GM19468 (cell line): ENCODE results near the gene FTCD.
"Not testable (repeated sequence)": the region's sequence is repeated elsewhere in the genome, so short reads cannot be mapped to it uniquely, and the experiment has no call there.

Source experiments
- ATAC-seq: cut with Tn5 transposase; IDR thresholded peaks from one replicate; pipeline ENCODE4 v1.9.1; 2021; ENCODE audit warnings: mild to moderate bottlenecking, moderate library complexity, moderate number of reproducible peaks; ENCODE audit not compliant: unreplicated experiment; ENCODE audit errors: extremely low read depth

FTCD gene

GRCh38 chr21:46154955-46155513 is 345 bp downstream of the FTCD start:
- no peak for ATAC-seq

GRCh38 chr21:46154155-46154954 is 1.0 kb downstream of the FTCD start:
- no peak for ATAC-seq

DNA sequence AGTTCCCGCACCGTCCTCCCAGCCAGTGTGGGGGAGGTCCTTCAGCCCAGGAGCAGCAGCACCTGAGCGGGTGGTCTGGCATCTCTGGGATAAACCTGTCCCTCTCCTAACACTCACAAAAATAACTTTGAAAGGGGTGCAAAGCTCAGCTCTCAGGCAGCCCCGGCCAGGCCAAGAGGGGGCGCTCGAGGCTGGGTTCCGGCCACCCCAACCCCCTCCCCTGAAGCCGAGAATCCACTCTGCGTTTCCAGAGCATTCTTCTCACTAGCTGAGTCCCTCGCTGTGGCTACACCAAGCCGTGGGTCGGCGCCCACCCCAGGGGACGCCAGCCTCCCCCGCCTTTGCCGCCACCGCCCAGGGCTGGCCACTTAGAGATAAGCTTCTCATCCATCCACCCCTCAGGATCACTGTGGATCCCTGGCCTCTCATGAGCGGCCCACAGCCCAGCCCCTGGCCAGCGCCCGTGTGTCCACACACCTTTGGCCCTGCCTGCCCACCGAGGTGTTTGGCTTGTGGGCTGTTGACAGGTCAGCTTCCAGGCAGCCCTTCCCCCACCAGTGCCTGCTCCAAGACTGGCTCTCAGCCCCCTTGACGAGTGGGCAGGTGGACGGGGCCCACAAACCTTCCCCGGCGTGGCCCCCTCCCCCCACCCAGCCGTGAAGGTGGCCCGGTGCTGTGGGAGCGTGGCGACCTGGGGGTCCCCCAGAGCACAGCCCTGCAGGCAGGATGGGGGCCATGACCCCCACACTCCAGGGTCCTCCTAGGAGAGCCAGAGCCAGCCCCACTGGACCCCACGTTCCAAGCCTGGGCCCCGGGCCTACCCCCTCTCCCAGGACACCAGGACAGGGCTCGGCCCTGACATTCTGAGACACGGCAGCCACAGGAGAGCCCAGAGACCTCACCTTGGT is 1.9 kb downstream of the FTCD start:
- no peak for ATAC-seq

GRCh38 chr21:46152927-46153246 is 2.5 kb downstream of the FTCD start:
- ATAC-seq = no peak

GRCh38 chr21:46151989-46152926 is 3.1 kb downstream of the FTCD start:
- no peak for ATAC-seq

- ATAC-seq = no peak
Measured at GRCh38 chr21:46151261-46151988, 4.0 kb downstream of the FTCD start.

GRCh38 chr21:46150491-46151121 is 4.8 kb downstream of the FTCD start:
- no peak for ATAC-seq

- ATAC-seq = no peak
Measured at GRCh38 chr21:46150073-46150472, 5.3 kb downstream of the FTCD start.

- ATAC-seq = no peak
Measured at GRCh38 chr21:46149205-46149901, 6.0 kb downstream of the FTCD start.

- ATAC-seq = no peak
Measured at GRCh38 chr21:46148106-46148505, 7.3 kb downstream of the FTCD start.

DNA sequence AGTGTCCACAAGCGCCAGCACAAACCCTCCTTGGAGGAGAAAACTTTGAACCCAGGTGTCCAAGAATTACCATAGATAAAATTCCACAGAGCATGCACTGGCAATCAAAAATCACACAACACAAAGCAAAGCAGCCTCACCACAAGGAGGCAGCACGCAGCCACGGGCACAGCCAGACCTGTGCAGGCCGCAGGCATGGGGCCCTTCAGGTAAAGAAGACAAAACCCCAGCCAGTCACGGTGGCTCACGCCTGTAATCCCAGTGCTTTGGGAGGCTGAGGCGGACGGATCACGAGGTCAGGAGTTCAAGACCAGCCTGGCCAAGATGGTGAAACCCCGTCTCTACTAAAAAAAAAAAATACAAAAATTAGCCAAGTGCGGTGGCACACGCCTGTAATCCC is 8.0 kb downstream of the FTCD start:
- ATAC-seq = not testable (repeated sequence)

DNA sequence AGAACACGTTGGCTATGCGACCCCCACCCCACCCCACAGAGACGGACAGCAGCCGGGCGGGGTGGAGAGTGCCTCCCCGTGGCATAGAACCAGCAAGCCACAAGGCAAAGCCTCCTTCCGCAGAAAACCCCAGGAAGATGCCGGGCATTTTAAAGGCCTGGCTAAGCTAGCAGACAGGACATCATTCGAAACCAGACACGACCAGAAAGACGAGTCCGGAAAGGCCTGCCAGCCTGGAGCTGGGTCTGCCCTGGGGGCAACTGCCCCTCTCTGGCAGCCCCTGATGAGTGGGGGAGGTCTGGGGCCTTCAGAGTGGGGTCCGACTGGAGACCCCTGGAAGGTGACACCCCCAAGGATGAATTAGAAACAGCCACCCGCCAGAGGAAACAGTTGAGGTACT is 8.5 kb downstream of the FTCD start:
- ATAC-seq = no peak

- no peak for ATAC-seq
Measured at GRCh38 chr21:46145840-46146691, 9.3 kb downstream of the FTCD start.

DNA sequence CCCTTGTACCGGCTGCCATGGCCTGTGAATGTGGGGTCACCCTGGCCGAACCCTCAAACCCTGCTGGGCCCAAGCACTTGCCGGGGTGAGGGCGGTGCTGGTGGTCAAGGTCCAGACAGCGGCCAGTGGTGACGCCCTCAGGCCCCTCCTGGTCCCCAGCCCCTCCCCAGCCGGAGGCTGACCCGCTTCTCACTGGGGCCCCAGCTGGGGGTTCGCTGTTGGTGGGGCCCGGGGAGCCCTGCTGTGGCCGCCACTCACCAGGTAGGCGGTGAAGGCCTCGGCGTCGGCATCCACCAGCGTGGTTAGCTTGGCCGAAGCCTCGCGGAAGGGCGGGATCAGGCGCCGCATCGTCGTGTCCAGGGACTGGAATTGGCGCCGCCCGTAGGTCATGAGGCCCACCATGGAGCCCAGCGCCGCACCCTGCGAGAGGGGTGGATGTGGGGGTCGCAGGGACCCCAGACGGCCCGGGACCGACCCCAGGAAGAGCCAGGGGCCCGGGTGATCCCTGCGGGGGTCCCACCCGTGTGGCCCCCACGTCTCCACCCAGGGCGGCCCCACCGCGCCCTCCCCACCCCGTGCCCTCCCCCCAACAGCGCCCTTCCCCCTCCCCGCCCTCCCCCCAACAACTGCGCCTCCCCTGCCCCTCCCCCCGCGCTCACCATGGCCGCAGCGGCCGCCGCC is 10.1 kb downstream of the FTCD start:
- no peak for ATAC-seq

DNA sequence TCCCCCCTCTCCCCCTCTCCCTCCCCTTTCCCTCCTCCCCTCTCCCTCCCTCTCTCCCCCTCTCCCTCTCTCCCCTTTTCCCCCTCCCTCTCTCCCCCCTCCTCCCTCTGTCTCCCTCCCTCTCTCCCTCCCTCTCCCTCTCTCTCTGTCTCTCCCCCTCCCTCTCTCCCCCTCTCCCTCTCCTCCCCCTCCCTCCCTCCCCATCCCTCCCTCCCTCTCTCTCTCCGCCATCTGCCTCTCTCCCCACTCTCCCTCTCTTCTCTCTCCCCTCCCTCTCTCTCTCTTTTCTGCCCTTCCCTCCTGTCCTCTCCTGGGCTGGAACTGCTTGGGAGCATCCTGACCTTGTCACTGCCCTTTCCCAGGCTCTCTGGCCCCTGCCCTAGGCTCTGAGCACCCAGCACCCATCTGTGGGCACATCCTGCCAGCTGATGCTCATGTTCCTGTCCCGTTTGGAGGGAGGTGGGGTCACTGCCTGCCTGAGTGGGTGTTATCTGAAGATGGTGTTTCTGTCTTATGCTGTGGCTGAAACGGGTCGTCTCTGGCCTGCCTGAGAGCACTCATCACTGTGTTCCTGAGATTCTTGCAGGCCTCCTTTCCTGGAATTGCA is 10.8 kb downstream of the FTCD start:
- ATAC-seq = no peak
